Vagina (tissue), 2 donors: ENCODE measurements around the gene INTU. TPM values are rescaled to one million over a fixed set of nuclear protein-coding genes. Genes with fewer than 3 reads are reported as not detected.
A peak's percentile ranks its signal among the peaks of the same experiment; 100 is the strongest.

Experiments used
- DNase-seq, 2 donors: peaks; one replicate each; pipeline ENCODE4 v3.0.0-alpha.2; 2017; ENCODE audit errors: extremely low spot score in 2 of 2
- H3K27ac ChIP-seq: fragments of 200-600 bp; sonication (generic); one replicate; pipeline ENCODE4 v1.5.1; 2019
- H3K27me3 ChIP-seq: fragments of 200-600 bp; sonication (generic); one replicate; pipeline ENCODE4 v1.5.1; 2019
- H3K36me3 ChIP-seq, 2 donors: fragments of 200-600 bp; sonication (generic); one replicate each; pipeline ENCODE4 v1.5.1; 2017 to 2019
- H3K4me1 ChIP-seq: fragments of 200-600 bp; sonication (generic); one replicate; pipeline ENCODE4 v1.5.1; 2019
- H3K4me3 ChIP-seq, 2 donors: fragments of 200-600 bp; sonication (generic); 1 replicate in 1 of 2; 2 replicates in 1 of 2; pipeline ENCODE4 v1.5.1; 2016 to 2019
- H3K9me3 ChIP-seq: fragments of 200-600 bp; sonication (generic); one replicate; pipeline ENCODE4 v1.5.1; 2019
- POLR2A ChIP-seq, 2 donors: fragments of 450-650 bp; IDR thresholded peaks; one replicate each; pipeline ENCODE4 v1.6.1; 2017; ENCODE audit warnings: antibody characterized with exemption in 2 of 2, mild to moderate bottlenecking in 2 of 2, moderate library complexity in 2 of 2
- POLR2AphosphoS5 ChIP-seq, 2 donors: sonication (generic); formaldehyde crosslinking; IDR thresholded peaks; one replicate each; pipeline ENCODE4 v1.9.0; 2017; ENCODE audit warnings: antibody characterized with exemption in 2 of 2, mild to moderate bottlenecking in 2 of 2, low read depth in 1 of 2; ENCODE audit not compliant: insufficient read depth in 1 of 2
- intact Hi-C: fragments of 100-400 bp; cut with DNase I; formaldehyde crosslinking; loops from one replicate; pipeline ENCODE4 v1.15.1; 2023
- total RNA-seq: library from RNA; depleted of rRNA; stranded (reverse); fragments of >200 nt; gene quantifications from one replicate; pipeline ENCODE4 v1.2.3, GENCODE V29; 2016
- TF ChIP-seq, protein P1 (sequence below), 3 experiments: fragments of 450-650 bp in 2 of 3; fragments of 200-600 bp in 1 of 3; sonication (generic) in 1 of 3; IDR thresholded peaks; one replicate each; pipeline ENCODE4 v1.5.1; 2017 to 2019; ENCODE audit warnings: antibody characterized with exemption in 3 of 3, mild to moderate bottlenecking in 2 of 3, moderate library complexity in 2 of 3

Gene INTU
- total RNA-seq, 1 donor from 2014 or later: 8.8 TPM

DNA sequence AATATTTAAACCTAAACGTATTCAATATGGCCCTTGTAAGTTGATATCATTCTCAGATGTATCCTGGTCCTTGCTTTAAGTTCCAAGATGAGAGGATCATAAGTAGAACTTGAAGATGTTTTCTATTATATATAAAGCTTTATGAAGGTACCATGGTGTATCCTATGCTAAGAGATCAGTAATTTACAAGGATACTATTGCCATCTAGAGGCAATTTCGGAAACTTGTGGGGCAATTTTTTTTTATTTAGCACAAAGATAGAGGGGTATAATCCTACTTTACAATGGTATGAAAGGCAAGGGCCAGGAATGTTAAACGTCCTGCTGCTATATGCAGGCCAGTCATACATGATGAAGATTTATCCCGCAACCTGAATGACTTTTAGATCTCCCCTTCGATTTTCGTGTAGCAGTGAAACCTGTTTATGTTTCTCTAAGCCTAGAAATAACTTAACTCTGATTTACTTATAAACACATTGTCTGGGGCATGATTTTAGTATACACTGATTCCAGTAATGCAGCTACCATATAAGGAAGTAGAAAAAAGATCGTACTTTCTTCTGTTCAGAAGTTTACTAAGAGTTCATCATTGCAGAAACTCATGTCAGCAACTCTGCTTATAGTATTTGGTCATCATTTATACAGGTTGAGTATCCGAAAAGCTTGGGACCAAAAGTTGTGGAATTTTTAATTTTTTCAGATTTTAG, 100.0 kb downstream of the INTU start:
- Histone ChIP-seq H3K4me1 (no peaks in the 10 kb centered on the region), H3K9me3 (no peaks in the 10 kb centered on the region), H3K4me3 (no peak overlapping the region), H3K36me3 (no peaks in the 10 kb centered on the region), H3K27me3 (no peaks in the 10 kb centered on the region), H3K27ac (no peak overlapping the region)
- intact Hi-C loops: loop anchor here (5.0 kb wide), 1 partner anchor 125 kb away; no protein-coding TSS in a partner anchor
- no peak for TF ChIP-seq POLR2AphosphoS5 (IDR thresholded peaks at IDR 0.05; ENCODE audit: insufficient read depth in 1 of 2, low read depth in 1 of 2)
- TF ChIP-seq, protein P1, sequence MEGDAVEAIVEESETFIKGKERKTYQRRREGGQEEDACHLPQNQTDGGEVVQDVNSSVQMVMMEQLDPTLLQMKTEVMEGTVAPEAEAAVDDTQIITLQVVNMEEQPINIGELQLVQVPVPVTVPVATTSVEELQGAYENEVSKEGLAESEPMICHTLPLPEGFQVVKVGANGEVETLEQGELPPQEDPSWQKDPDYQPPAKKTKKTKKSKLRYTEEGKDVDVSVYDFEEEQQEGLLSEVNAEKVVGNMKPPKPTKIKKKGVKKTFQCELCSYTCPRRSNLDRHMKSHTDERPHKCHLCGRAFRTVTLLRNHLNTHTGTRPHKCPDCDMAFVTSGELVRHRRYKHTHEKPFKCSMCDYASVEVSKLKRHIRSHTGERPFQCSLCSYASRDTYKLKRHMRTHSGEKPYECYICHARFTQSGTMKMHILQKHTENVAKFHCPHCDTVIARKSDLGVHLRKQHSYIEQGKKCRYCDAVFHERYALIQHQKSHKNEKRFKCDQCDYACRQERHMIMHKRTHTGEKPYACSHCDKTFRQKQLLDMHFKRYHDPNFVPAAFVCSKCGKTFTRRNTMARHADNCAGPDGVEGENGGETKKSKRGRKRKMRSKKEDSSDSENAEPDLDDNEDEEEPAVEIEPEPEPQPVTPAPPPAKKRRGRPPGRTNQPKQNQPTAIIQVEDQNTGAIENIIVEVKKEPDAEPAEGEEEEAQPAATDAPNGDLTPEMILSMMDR (IDR thresholded peaks at IDR 0.05): peak; percentile 12 to 45 (median 20)
- DNase-seq: no peak

DNA sequence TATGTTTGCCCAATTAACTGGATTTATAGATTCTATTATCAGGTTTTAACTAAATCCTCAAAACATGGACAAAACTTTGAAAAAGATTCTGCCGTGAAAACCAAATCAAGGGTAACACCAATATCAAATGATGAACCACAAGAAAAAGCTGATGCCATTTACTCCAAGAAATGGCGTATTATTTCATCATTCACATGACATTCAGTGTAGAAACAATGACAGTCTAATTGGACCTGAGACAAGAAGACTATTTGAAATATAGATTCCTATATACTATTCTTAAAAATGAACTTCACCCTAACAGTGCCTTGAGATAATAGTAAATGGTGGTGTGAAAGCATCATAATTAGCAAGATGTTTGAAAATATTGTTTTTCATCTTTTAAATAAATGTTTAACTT, 102.2 kb downstream of the INTU start:
- intact Hi-C loops: loop anchor here (5.0 kb wide), 1 partner anchor 128 kb away; no protein-coding TSS in a partner anchor
- Histone ChIP-seq H3K4me3 (no peak overlapping the region), H3K36me3 (no peaks in the 10 kb centered on the region), H3K9me3 (no peaks in the 10 kb centered on the region), H3K27ac (no peak overlapping the region), H3K4me1 (no peaks in the 10 kb centered on the region), H3K27me3 (no peaks in the 10 kb centered on the region)
- TF ChIP-seq POLR2A (IDR thresholded peaks at IDR 0.05) (no peak), POLR2AphosphoS5 (IDR thresholded peaks at IDR 0.05; ENCODE audit: insufficient read depth in 1 of 2, low read depth in 1 of 2) (no peak)
- TF ChIP-seq, protein P1 (IDR thresholded peaks at IDR 0.05): no peak
- no peak for DNase-seq

DNA sequence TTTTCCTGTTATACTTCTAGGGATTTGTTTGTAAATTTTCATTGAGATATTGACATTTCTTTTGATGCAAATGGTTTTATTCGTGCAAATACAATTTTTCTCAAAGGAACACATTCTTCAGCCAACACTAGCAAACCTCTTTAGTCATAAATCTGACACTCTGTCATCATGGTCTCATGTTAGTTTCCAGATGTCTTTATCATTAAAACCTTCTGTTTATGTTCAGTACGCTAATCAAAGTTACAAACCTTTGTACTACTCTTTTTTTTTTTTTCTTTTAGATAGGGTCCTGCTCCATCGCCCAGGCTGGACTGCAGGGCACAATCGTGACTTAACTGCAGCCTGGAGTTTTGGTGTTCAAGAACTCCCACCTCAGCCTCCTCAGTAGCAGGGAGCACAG, 104.5 kb downstream of the INTU start:
- Histone ChIP-seq H3K4me3 (no peak overlapping the region), H3K27me3 (no peaks in the 10 kb centered on the region), H3K27ac (no peak overlapping the region), H3K36me3 (no peaks in the 10 kb centered on the region), H3K9me3 (no peaks in the 10 kb centered on the region), H3K4me1 (no peaks in the 10 kb centered on the region)
- no peak for TF ChIP-seq POLR2AphosphoS5 (IDR thresholded peaks at IDR 0.05; ENCODE audit: insufficient read depth in 1 of 2, low read depth in 1 of 2)
- TF ChIP-seq, protein P1 (IDR thresholded peaks at IDR 0.05): no peak
- TF ChIP-seq POLR2A (IDR thresholded peaks at IDR 0.05): no peak
- DNase-seq: no peak
- intact Hi-C loops: no loop called here

DNA sequence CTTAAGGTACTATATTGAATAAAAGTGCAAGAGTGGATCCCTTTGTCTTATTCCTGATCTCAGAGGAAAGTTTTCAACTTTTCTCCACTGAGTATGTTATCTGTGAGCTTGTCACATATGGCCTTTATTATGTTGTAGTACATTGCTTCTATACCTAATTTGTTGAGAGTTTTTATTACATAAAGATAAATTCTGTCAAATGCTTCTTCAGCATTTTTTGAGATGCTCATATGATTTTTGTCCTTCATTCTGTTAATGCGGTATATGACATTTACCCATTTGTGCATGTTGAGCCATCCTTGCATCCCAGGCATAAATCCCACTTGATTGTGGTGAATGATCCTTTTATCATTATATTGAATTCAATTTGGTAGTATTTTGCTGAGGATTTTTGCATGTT, 108.5 kb downstream of the INTU start:
- intact Hi-C loops: no loop called here

More for the DNA sequence above, 108.5 kb downstream of the INTU start:
- H3K36me3 ChIP-seq: no peaks in the 10 kb centered on the region
- TF ChIP-seq POLR2A (IDR thresholded peaks at IDR 0.05) (no peak), POLR2AphosphoS5 (IDR thresholded peaks at IDR 0.05; ENCODE audit: insufficient read depth in 1 of 2, low read depth in 1 of 2) (no peak)
- TF ChIP-seq, protein P1 (IDR thresholded peaks at IDR 0.05): no peak
- no peaks in the 10 kb centered on the region for H3K4me1 ChIP-seq
- no peak overlapping the region for H3K4me3 ChIP-seq
- no peak for DNase-seq
- H3K27ac ChIP-seq: no peak overlapping the region
- no peaks in the 10 kb centered on the region for H3K27me3 ChIP-seq
- H3K9me3 ChIP-seq: no peaks in the 10 kb centered on the region
